Suprapubic skin (tissue), 4 donors: ENCODE results near the gene STK24.

Source experiments
- POLR2A ChIP-seq, 2 donors: fragments of 450-650 bp; IDR thresholded peaks; one replicate each; pipeline ENCODE4 v1.6.1; 2017; ENCODE audit warnings: antibody characterized with exemption in 2 of 2, mild to moderate bottlenecking in 2 of 2, moderate library complexity in 2 of 2
- POLR2AphosphoS5 ChIP-seq, 3 donors: sonication (generic); formaldehyde crosslinking; IDR thresholded peaks; one replicate each; pipeline ENCODE4 v1.6.1; 2017; ENCODE audit warnings: antibody characterized with exemption in 3 of 3
- TF ChIP-seq, protein P1 (sequence below), 2 donors: fragments of 200-600 bp in 1 of 2; fragments of 450-650 bp in 1 of 2; sonication (generic) in 1 of 2; IDR thresholded peaks; one replicate each; pipeline ENCODE4 v1.5.1; 2016 to 2019; ENCODE audit warnings: antibody characterized with exemption in 2 of 2, mild to moderate bottlenecking in 1 of 2, moderate library complexity in 1 of 2

DNA sequence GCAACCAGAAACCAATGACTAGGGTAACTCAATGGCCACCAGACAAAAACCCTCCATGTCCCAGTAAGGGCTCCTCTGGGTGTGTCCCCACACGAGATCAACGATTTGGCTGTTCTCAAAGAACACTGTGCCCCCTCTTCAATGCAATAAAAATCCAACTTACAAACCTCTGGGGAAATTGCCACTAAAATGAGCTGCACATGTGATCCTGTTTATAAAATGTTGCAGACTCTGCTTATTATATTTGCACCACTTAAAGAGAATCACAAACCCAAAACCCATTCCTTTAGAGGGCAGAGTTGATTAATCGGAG, 80.5 kb downstream of the STK24 start:
- TF ChIP-seq, protein P1, sequence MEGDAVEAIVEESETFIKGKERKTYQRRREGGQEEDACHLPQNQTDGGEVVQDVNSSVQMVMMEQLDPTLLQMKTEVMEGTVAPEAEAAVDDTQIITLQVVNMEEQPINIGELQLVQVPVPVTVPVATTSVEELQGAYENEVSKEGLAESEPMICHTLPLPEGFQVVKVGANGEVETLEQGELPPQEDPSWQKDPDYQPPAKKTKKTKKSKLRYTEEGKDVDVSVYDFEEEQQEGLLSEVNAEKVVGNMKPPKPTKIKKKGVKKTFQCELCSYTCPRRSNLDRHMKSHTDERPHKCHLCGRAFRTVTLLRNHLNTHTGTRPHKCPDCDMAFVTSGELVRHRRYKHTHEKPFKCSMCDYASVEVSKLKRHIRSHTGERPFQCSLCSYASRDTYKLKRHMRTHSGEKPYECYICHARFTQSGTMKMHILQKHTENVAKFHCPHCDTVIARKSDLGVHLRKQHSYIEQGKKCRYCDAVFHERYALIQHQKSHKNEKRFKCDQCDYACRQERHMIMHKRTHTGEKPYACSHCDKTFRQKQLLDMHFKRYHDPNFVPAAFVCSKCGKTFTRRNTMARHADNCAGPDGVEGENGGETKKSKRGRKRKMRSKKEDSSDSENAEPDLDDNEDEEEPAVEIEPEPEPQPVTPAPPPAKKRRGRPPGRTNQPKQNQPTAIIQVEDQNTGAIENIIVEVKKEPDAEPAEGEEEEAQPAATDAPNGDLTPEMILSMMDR (IDR thresholded peaks at IDR 0.05), result no peak
- TF ChIP-seq POLR2A (IDR thresholded peaks at IDR 0.05) (no peak), POLR2AphosphoS5 (IDR thresholded peaks at IDR 0.05) (peak in 2 of 3 donors; percentile 14 to 19)
